Ammon's horn (tissue), 1 donor: ENCODE data around the gene TRPV6.

Experiments
- DNase-seq: peaks from one replicate; pipeline ENCODE4 v3.0.0-alpha.2; 2016; ENCODE audit warnings: low spot score

TRPV6 gene

DNA sequence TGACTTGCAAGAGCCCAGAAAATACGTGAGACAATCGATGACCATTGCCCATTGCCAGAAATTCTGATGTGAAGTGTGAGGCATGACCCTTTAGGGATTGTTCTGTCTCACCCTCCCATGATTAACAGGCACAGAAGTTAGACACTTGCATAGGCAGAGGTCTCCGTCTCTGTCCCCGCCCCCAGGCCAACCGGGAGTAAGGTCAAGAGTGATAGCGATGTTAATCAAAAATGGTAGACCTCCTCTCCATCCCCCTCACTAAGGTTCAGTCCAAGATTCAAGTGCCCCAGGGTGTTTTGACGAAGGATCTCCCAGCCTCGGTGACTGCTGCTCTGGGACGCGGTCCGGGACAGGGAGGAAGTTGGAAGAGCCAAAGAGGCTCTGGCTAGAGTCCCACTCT is 22.7 kb upstream of the TRPV6 start:
- no peak for DNase-seq

- no peak for DNase-seq
Measured at GRCh38 chr7:142906643-142907042, 21.1 kb upstream of the TRPV6 start.

- DNase-seq: no peak
Measured at GRCh38 chr7:142905759-142906158, 20.2 kb upstream of the TRPV6 start.

- no peak for DNase-seq
Measured at GRCh38 chr7:142904128-142904527, 18.6 kb upstream of the TRPV6 start.

- no peak for DNase-seq
Measured at GRCh38 chr7:142901426-142902259, 16.1 kb upstream of the TRPV6 start.

DNA sequence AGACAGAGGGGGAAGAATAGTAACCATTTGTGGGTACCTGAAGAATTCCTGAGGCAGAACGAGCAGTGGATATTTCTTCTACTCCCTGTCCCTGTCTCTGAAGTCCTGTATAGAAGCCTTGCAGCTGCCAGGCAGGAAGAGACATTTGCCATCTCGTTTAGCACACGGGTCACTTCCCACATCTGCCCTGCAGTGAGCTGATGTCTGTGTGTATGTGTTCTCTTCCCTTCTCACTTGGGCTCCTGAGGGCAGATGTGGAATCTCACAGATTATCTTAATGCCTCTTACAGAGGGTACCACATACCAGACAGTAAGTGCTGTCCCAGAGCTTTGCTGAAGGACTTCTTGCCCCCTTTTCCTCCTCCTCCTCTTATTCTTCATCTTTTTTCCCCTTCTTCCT is 14.1 kb upstream of the TRPV6 start:
- DNase-seq: no peak

- no peak for DNase-seq
Measured at GRCh38 chr7:142898377-142899170, 13.0 kb upstream of the TRPV6 start.

GRCh38 chr7:142897691-142898090 is 12.1 kb upstream of the TRPV6 start:
- DNase-seq: no peak

GRCh38 chr7:142896741-142897379 is 11.3 kb upstream of the TRPV6 start:
- no peak for DNase-seq

GRCh38 chr7:142896151-142896550 is 10.6 kb upstream of the TRPV6 start:
- no peak for DNase-seq

- DNase-seq: no peak
Measured at GRCh38 chr7:142894985-142895593, 9.5 kb upstream of the TRPV6 start.

DNA sequence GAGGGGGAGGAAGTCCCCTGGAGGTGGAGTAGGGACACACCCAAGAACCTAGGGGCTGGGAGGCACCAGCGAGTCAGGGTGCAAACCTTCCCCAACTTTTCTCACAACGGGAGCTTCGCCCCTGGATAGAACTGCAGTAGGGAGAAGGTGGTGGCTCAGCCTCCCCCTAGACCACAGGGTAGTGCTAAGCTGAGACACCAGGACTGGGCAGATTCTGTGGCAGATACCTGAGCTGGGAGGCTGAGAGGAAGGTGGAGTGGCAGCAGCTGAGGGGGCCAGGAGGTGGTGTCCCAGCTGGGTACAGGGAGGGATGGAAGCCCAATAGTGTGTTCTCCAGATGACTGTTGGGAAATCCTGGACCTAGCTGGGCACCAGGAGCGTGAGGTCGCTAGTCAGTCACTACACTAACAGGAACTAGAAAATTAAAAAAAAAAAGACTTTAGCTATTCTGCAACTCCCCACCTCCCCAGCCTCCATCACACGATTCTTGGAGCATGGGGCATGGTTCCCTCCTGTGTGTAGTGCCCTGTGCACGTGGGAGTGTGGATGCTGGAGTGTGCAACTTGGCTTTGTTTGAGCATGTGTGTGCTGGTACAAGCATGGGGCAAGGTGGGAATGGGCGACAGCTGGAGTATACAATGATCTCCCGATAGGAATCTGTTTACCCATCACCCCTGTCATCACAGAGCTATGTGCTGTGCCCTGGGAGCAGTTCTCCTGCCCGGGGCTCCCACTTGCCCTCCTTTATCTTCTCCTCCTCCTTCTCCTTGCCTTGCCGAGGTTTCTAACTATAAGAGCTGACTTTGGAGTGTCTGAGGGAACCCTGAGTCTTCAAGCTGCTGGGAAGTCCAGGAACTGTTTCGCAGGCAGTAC is 8.8 kb upstream of the TRPV6 start:
- no peak for DNase-seq

- DNase-seq: no peak
Measured at GRCh38 chr7:142892951-142893350, 7.4 kb upstream of the TRPV6 start.

- DNase-seq: no peak
Measured at GRCh38 chr7:142891490-142892082, 6.0 kb upstream of the TRPV6 start.

GRCh38 chr7:142890874-142891485 is 5.4 kb upstream of the TRPV6 start:
- DNase-seq: no peak

- no peak for DNase-seq
Measured at GRCh38 chr7:142889816-142890215, 4.3 kb upstream of the TRPV6 start.

DNA sequence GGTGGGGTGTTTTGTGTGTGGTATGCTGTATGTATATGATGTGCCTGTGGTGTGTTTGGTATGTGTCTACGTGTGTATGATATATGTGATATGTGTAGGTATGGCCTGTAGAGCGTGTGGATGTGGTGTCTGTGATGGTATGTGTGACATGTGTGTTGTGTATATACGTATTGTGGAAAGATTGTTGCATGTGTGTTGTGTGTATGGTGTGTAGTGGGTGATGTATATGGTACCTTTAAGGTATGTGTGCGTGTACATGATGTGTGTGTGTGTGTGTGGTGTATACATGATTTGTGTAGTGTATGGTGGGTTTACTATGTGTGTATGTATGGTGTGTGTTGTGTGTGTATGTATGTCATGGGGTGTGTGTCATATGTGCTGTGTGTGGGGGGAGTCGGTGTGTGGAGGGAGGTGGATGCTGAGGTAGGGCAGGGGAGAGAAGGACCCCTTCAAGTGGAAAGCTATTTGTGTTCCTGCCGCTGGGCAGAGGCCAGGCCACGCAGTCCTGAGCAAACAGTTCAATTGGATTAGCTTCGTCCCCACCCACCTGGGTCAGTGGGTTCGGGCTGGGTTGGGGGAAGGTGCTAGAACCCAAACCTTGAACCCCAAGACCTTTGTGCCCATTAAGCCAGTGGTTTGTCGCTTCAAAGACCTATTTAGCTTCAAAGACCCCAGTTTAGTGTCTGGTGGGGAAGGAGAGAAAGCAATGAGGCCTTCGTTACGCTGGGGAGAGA is 1.9 kb upstream of the TRPV6 start:
- DNase-seq: no peak

- DNase-seq: no peak
Measured at GRCh38 chr7:142886866-142887265, 1.3 kb upstream of the TRPV6 start.

- DNase-seq: no peak
Measured at GRCh38 chr7:142884286-142884640, 1.3 kb downstream of the TRPV6 start.
